Neural progenitor cell (in vitro differentiated cells): ENCODE results near the gene TSNAXIP1.

ENCODE experiments used
- CTCF ChIP-seq: fragments of 200-600 bp; sonication (generic); IDR thresholded peaks from 2 replicates; pipeline ENCODE4 v1.5.1; 2017; ENCODE audit warnings: antibody characterized with exemption, mild to moderate bottlenecking
- EZH2 ChIP-seq: fragments of 200-600 bp; sonication (generic); IDR thresholded peaks from 2 replicates; pipeline ENCODE4 v1.6.1; 2017; ENCODE audit warnings: antibody characterized with exemption, mild to moderate bottlenecking, moderate library complexity

- TF ChIP-seq EZH2 (no peak), CTCF (no peak)
These were observed 47.7 kb upstream of the TSNAXIP1 start for GRCh38 chr16:67758966-67759365.
